H9 (cell line): ENCODE measurements around the gene ITGA2. TPM values are rescaled to one million over a fixed set of nuclear protein-coding genes. Genes with fewer than 3 reads are reported as not detected.
A peak's percentile ranks its signal among the peaks of the same experiment; 100 is the strongest.

Experiments
- DNase-seq: peaks from one replicate; pipeline ENCODE4 v3.0.0-alpha.2; 2017
- H2AFZ ChIP-seq: one replicate; pipeline ENCODE4 v1.6.1; 2013; ENCODE audit warnings: mild to moderate bottlenecking, low read length, control low read depth, moderate library complexity
- H2AK5ac ChIP-seq: 2 replicates; pipeline ENCODE4 v1.6.1; 2013; ENCODE audit warnings: low read length, control low read depth, mixed read lengths; ENCODE audit not compliant: insufficient read length
- H2BK120ac ChIP-seq: one replicate; pipeline ENCODE4 v1.6.1; 2013; ENCODE audit warnings: low read depth, mild to moderate bottlenecking, low read length, control low read depth, inconsistent platforms; ENCODE audit not compliant: poor library complexity, severe bottlenecking
- H2BK12ac ChIP-seq: 2 replicates; pipeline ENCODE4 v1.6.1; 2013; ENCODE audit warnings: low read length, control low read depth, mixed read lengths, low read depth; ENCODE audit not compliant: insufficient read length
- H2BK15ac ChIP-seq: 2 replicates; pipeline ENCODE4 v1.6.1; 2013; ENCODE audit warnings: low read depth, low read length, control low read depth
- H2BK20ac ChIP-seq: one replicate; pipeline ENCODE4 v1.6.1; 2013; ENCODE audit warnings: low read depth, mild to moderate bottlenecking, low read length, control low read depth, inconsistent platforms; ENCODE audit not compliant: poor library complexity, severe bottlenecking
- H2BK5ac ChIP-seq: 2 replicates; pipeline ENCODE4 v1.6.1; 2013; ENCODE audit warnings: low read length, control low read depth, mixed read lengths; ENCODE audit not compliant: insufficient read length
- H3K14ac ChIP-seq: 2 replicates; pipeline ENCODE4 v1.6.1; 2013; ENCODE audit warnings: low read length, control low read depth; ENCODE audit not compliant: insufficient read depth
- H3K18ac ChIP-seq: 2 replicates; pipeline ENCODE4 v1.6.1; 2013; ENCODE audit warnings: low read depth, mild to moderate bottlenecking, mixed read lengths, low read length, control low read depth; ENCODE audit not compliant: insufficient read length
- H3K23ac ChIP-seq: 2 replicates; pipeline ENCODE4 v1.6.1; 2013; ENCODE audit warnings: low read length, control low read depth, mixed read lengths, low read depth; ENCODE audit not compliant: insufficient read length
- H3K23me2 ChIP-seq: 2 replicates; pipeline ENCODE4 v1.6.1; 2013; ENCODE audit warnings: low read depth, mild to moderate bottlenecking, mixed read lengths, low read length, control low read depth; ENCODE audit not compliant: insufficient read length, poor library complexity, severe bottlenecking
- H3K27ac ChIP-seq: 2 replicates; pipeline ENCODE4 v1.5.1; 2013; ENCODE audit warnings: low read length, control low read depth, mixed read lengths, low read depth; ENCODE audit not compliant: insufficient read length
- H3K27me3 ChIP-seq: 2 replicates; pipeline ENCODE4 v1.6.1; 2013; ENCODE audit warnings: low read length, control low read depth, inconsistent platforms; ENCODE audit not compliant: insufficient read depth
- H3K4ac ChIP-seq: 2 replicates; pipeline ENCODE4 v1.6.1; 2013; ENCODE audit warnings: low read depth, mild to moderate bottlenecking, control low read depth, inconsistent platforms, low read length, moderate library complexity
- H3K4me1 ChIP-seq: 2 replicates; pipeline ENCODE4 v1.6.1; 2013; ENCODE audit warnings: low read length, control low read depth, inconsistent platforms; ENCODE audit not compliant: insufficient read depth
- H3K4me2 ChIP-seq: 2 replicates; pipeline ENCODE4 v1.6.1; 2013; ENCODE audit warnings: low read length, control low read depth, mixed read lengths; ENCODE audit not compliant: insufficient read length, insufficient read depth
- H3K56ac ChIP-seq: 2 replicates; pipeline ENCODE4 v1.6.1; 2013; ENCODE audit warnings: low read depth, mild to moderate bottlenecking, mixed read lengths, low read length, control low read depth; ENCODE audit not compliant: insufficient read length
- H3K79me1 ChIP-seq: 2 replicates; pipeline ENCODE4 v1.6.1; 2013; ENCODE audit warnings: low read depth, mild to moderate bottlenecking, moderate library complexity, low read length, control low read depth, inconsistent platforms; ENCODE audit not compliant: insufficient read depth, poor library complexity, severe bottlenecking
- H3K79me2 ChIP-seq: 2 replicates; pipeline ENCODE4 v1.6.1; 2013; ENCODE audit warnings: low read length, control low read depth, inconsistent platforms; ENCODE audit not compliant: insufficient read depth
- H3K9ac ChIP-seq: 2 replicates; pipeline ENCODE4 v1.6.1; 2013; ENCODE audit warnings: low read length, control low read depth, mixed read lengths; ENCODE audit not compliant: insufficient read length; ENCODE audit errors: extremely low read depth
- H3K9me3 ChIP-seq: one replicate; pipeline ENCODE4 v1.6.1; 2013; ENCODE audit warnings: low read depth, low read length, inconsistent platforms; ENCODE audit not compliant: control insufficient read depth
- H3T11ph ChIP-seq: one replicate; pipeline ENCODE4 v1.6.1; 2013; ENCODE audit warnings: mild to moderate bottlenecking, low read length, control low read depth, inconsistent platforms
- H4K20me1 ChIP-seq: one replicate; pipeline ENCODE4 v1.6.1; 2013; ENCODE audit not compliant: control insufficient read depth, insufficient read length, insufficient read depth
- H4K5ac ChIP-seq: 2 replicates; pipeline ENCODE4 v1.6.1; 2013; ENCODE audit warnings: low read depth, mild to moderate bottlenecking, mixed read lengths, low read length, control low read depth; ENCODE audit not compliant: insufficient read length
- H4K8ac ChIP-seq: replicated peaks from 2 replicates; pipeline ENCODE4 v1.6.1; 2013; ENCODE audit warnings: low read length, control low read depth, mixed read lengths, low read depth; ENCODE audit not compliant: insufficient read length
- H4K91ac ChIP-seq: 2 replicates; pipeline ENCODE4 v1.6.1; 2013; ENCODE audit warnings: low read depth, mild to moderate bottlenecking, moderate library complexity, mixed read lengths, low read length, control low read depth; ENCODE audit not compliant: insufficient read length
- H3K27ac Mint-ChIP-seq, 3 experiments: 2 replicates in 2 of 3; 3 replicates in 1 of 3; pipeline ENCODE4 v1.8.0; 2020 to 2021; ENCODE audit warnings: mixed read lengths in 3 of 3, mild to moderate bottlenecking in 1 of 3, moderate library complexity in 1 of 3
- H3K27me3 Mint-ChIP-seq: 2 replicates; pipeline ENCODE4 v1.8.0; 2021; ENCODE audit warnings: low read depth, mild to moderate bottlenecking, moderate library complexity, mixed read lengths
- H3K36me3 Mint-ChIP-seq, 3 experiments: 2 replicates in 2 of 3; 3 replicates in 1 of 3; pipeline ENCODE4 v1.8.0; 2020 to 2021; ENCODE audit warnings: low read depth in 3 of 3, mixed read lengths in 3 of 3; ENCODE audit not compliant: insufficient read depth in 1 of 3
- H3K4me1 Mint-ChIP-seq, 2 experiments: 2 replicates each; pipeline ENCODE4 v1.8.0; 2020; ENCODE audit warnings: mixed read lengths in 2 of 2
- H3K4me3 Mint-ChIP-seq, 2 experiments: 2 replicates in 1 of 2; 3 replicates in 1 of 2; pipeline ENCODE4 v1.8.0; 2020 to 2021; ENCODE audit warnings: mild to moderate bottlenecking in 2 of 2, mixed read lengths in 2 of 2, moderate library complexity in 1 of 2
- H3K9me3 Mint-ChIP-seq, 2 experiments: 2 replicates in 1 of 2; 3 replicates in 1 of 2; pipeline ENCODE4 v1.8.0; 2020; ENCODE audit warnings: mild to moderate bottlenecking in 2 of 2, mixed read lengths in 2 of 2, moderate library complexity in 1 of 2
- CTCF ChIP-seq: fragments of 200-600 bp; sonication (generic); conservative IDR thresholded peaks from 3 replicates; pipeline ENCODE4 v1.8.0; 2021; ENCODE audit warnings: antibody characterized with exemption, mild to moderate bottlenecking
- WGBS: extraction: QIAGEN DNeasy Blood & Tissue Kit; methylation state at CpG from one replicate; pipeline ENCODE4 v1.1.7; 2013; ENCODE audit warnings: missing lambda C conversion rate, low lambda C conversion rate, mixed read lengths; ENCODE audit not compliant: insufficient read length; ENCODE audit errors: extremely low coverage; 5-methylcytosine and 5-hydroxymethylcytosine counted together
- total RNA-seq: library from RNA; stranded (reverse); gene quantifications from 2 replicates; pipeline ENCODE4 v1.2.1, GENCODE V29; 2021

The ITGA2 gene
- total RNA-seq, 1 experiment from 2014 or later: 3.0 TPM

GRCh38 chr5:53113947-53114346, 124.8 kb downstream of the ITGA2 start:
- H3K27me3 ChIP-seq: no peaks in the 10 kb centered on the region; the same call in 1 of the 2 replicates
- H3K27me3 Mint-ChIP-seq: no peaks in the 10 kb centered on the region

More at GRCh38 chr5:53113947-53114346, 124.8 kb downstream of the ITGA2 start:
- Histone ChIP-seq H3K4ac (no peak overlapping the region), H2BK5ac (no peak overlapping the region), H3K4me2 (no peak overlapping the region), H2BK120ac (no peak overlapping the region), H4K91ac (no peak overlapping the region), H3K56ac (no peak overlapping the region), H2BK12ac (no peak overlapping the region), H3K23ac (no peak overlapping the region), H3K14ac (no peak overlapping the region), H3K27ac (no peak overlapping the region), H3K18ac (no peak overlapping the region), H3K79me1 (no peaks in the 10 kb centered on the region), H3K79me2 (no peaks in the 10 kb centered on the region), H2AFZ (no peak overlapping the region), H2AK5ac (no peak overlapping the region), H3K4me1 (peaks cover 4% of the 10 kb centered on the region; the same call in 1 of the 2 replicates), H4K5ac (no peak overlapping the region), H4K20me1 (no peaks in the 10 kb centered on the region), H4K8ac (no peak overlapping the region), H2BK15ac (no peak overlapping the region), H3K23me2 (peaks cover 12% of the 10 kb centered on the region), H2BK20ac (no peak overlapping the region), H3K9me3 (no peaks in the 10 kb centered on the region), H3T11ph (no peak overlapping the region), H3K9ac (no peak overlapping the region)
- Mint-ChIP-seq H3K9me3 (no peaks in the 10 kb centered on the region; a peak in 1 of 5 replicates), H3K4me1 (peaks cover 14 to 17% of the 10 kb centered on the region in 2 experiments), H3K4me3 (no peak overlapping the region), H3K36me3 (no peaks in the 10 kb centered on the region), H3K27ac (peak overlapping the region in 1 of 3 experiments; percentile 59; a peak in 1 of 7 replicates)
- DNase-seq: peak; percentile 27
- WGBS: no CpG with 5 or more reads among the region's 9 CpGs
- TF ChIP-seq CTCF: no peak
